Stimulated activated CD4-positive, alpha-beta T cell treated with anti-CD3 and anti-CD28 coated beads, Interleukin-1b, Interleukin-23, amount 100 ng/mL, for 24 hours (primary cell): ENCODE data around the gene PSMA4.
A peak's percentile ranks its signal among the peaks of the same experiment; 100 is the strongest.
"Not testable (repeated sequence)": the region's sequence is repeated elsewhere in the genome, so short reads cannot be mapped to it uniquely, and the experiment has no call there.

Experiments used
- DNase-seq, 4 experiments: peaks; one replicate each; pipeline ENCODE4 v3.0.0-alpha.2; 2020; ENCODE audit warnings: low read depth in 4 of 4, low spot score in 1 of 4

Gene PSMA4

GRCh38 chr15:78540141-78540870 lies at the start of gene PSMA4:
PSMA4 (plus strand) TSS chr15:78540444; CDS start chr15:78541928, 1,484 bp downstream.
- DNase-seq: peak; percentile 87 to 95 (median 94)

- no peak for DNase-seq
Measured at GRCh38 chr15:78492872-78493271, 47.4 kb upstream of the PSMA4 start.

- DNase-seq: no peak
Measured at GRCh38 chr15:78501857-78502256, 38.4 kb upstream of the PSMA4 start.

- no peak for DNase-seq
Measured at GRCh38 chr15:78502641-78503040, 37.6 kb upstream of the PSMA4 start.

- peak; percentile 49 to 80 (median 60) for DNase-seq
Measured at GRCh38 chr15:78506971-78507830, 33.0 kb upstream of the PSMA4 start, which contains the start of gene HYKK. HYKK (plus strand) TSS chr15:78507577; CDS start chr15:78513089, 5,512 bp downstream.

GRCh38 chr15:78507831-78508160 lies 32.4 kb upstream of the PSMA4 start:
- DNase-seq: no peak

- no peak for DNase-seq
Measured at GRCh38 chr15:78508272-78508671, 32.0 kb upstream of the PSMA4 start.

- DNase-seq: no peak
Measured at GRCh38 chr15:78509726-78510312, 30.4 kb upstream of the PSMA4 start.

- not testable (repeated sequence) for DNase-seq
Measured at GRCh38 chr15:78520035-78520434, 20.2 kb upstream of the PSMA4 start.

GRCh38 chr15:78524230-78524629 lies 16.0 kb upstream of the PSMA4 start:
- no peak for DNase-seq

- DNase-seq: no peak
Measured at GRCh38 chr15:78527325-78527724, 12.9 kb upstream of the PSMA4 start.

GRCh38 chr15:78533331-78533730 lies 6.9 kb upstream of the PSMA4 start:
- DNase-seq: no peak

- DNase-seq: no peak
Measured at GRCh38 chr15:78536134-78536533, 4.1 kb upstream of the PSMA4 start.

GRCh38 chr15:78537266-78537905 lies 2.9 kb upstream of the PSMA4 start:
- no peak for DNase-seq

- DNase-seq: no peak
Measured at GRCh38 chr15:78538358-78538757, 1.9 kb upstream of the PSMA4 start.

GRCh38 chr15:78539464-78540140 lies 642 bp upstream of the PSMA4 start:
- DNase-seq: not testable (repeated sequence)

- DNase-seq: no peak
Measured at GRCh38 chr15:78540871-78541743, 863 bp downstream of the PSMA4 start.

GRCh38 chr15:78541744-78542034 lies 1.4 kb downstream of the PSMA4 start:
- no peak for DNase-seq

- DNase-seq: no peak
Measured at GRCh38 chr15:78542647-78543046, 2.4 kb downstream of the PSMA4 start.

- no peak for DNase-seq
Measured at GRCh38 chr15:78550194-78550593, 9.9 kb downstream of the PSMA4 start.
